Fibroblast of lung (primary cell): ENCODE data around the gene KIF26B. TPM values are rescaled to one million over a fixed set of nuclear protein-coding genes. Genes with fewer than 3 reads are reported as not detected.

Experiments used
- DNase-seq, 2 donors: peaks; one replicate each; pipeline versions ENCODE4 v3.0.0 to v3.0.0-alpha.2; 2010; ENCODE audit warnings: low read depth in 2 of 2
- H2AFZ ChIP-seq: 2 replicates; pipeline ENCODE4 v1.5.1; 2012; ENCODE audit warnings: low read length, control low read depth, inconsistent platforms
- H3K27ac ChIP-seq: 2 replicates; pipeline ENCODE4 v1.5.1; 2011; ENCODE audit warnings: low read length, control low read depth; ENCODE audit not compliant: insufficient read depth
- H3K27me3 ChIP-seq: 2 replicates; pipeline ENCODE4 v1.5.1; 2011; ENCODE audit warnings: mild to moderate bottlenecking, low read length; ENCODE audit not compliant: control insufficient read depth, insufficient read depth
- H3K36me3 ChIP-seq: 2 replicates; pipeline ENCODE4 v1.5.1; 2011; ENCODE audit warnings: low read length; ENCODE audit not compliant: control insufficient read depth, insufficient read depth
- H3K4me1 ChIP-seq: 2 replicates; pipeline ENCODE4 v1.5.1; 2011; ENCODE audit warnings: low read length; ENCODE audit not compliant: control insufficient read depth, insufficient read depth; ENCODE audit errors: extremely low read depth
- H3K4me2 ChIP-seq: 2 replicates; pipeline ENCODE4 v1.5.1; 2011; ENCODE audit warnings: low read length, control low read depth; ENCODE audit not compliant: insufficient read depth; ENCODE audit errors: extremely low read depth
- H3K4me3 ChIP-seq, 4 experiments: fragments of 200-600 bp in 1 of 4; sonication (generic) in 1 of 4; replicated peaks in 1 of 4; 2 replicates each; pipeline ENCODE4 v1.5.1; 2011 to 2016; ENCODE audit warnings: low read length in 4 of 4, low read depth in 3 of 4, mild to moderate bottlenecking in 3 of 4, control low read depth in 2 of 4, inconsistent platforms in 1 of 4, mixed read lengths in 1 of 4; ENCODE audit not compliant: insufficient read depth in 1 of 4; ENCODE audit errors: control extremely low read depth in 1 of 4
- H3K79me2 ChIP-seq: 2 replicates; pipeline ENCODE4 v1.5.1; 2012; ENCODE audit warnings: mild to moderate bottlenecking, low read length, inconsistent platforms; ENCODE audit not compliant: control insufficient read depth, insufficient read depth
- H3K9ac ChIP-seq: 2 replicates; pipeline ENCODE4 v1.5.1; 2011; ENCODE audit warnings: mild to moderate bottlenecking, low read length, control low read depth; ENCODE audit not compliant: insufficient read depth
- H3K9me3 ChIP-seq: 2 replicates; pipeline ENCODE4 v1.5.1; 2012; ENCODE audit warnings: low read depth, low read length; ENCODE audit not compliant: control insufficient read depth, insufficient read depth
- H4K20me1 ChIP-seq: 2 replicates; pipeline ENCODE4 v1.5.1; 2011; ENCODE audit warnings: low read length; ENCODE audit not compliant: control insufficient read depth, insufficient read depth; ENCODE audit errors: extremely low read depth
- EZH2 ChIP-seq: IDR thresholded peaks from 2 replicates; pipeline ENCODE4 v1.5.1; 2012; ENCODE audit warnings: low read length, control low read depth, mild to moderate bottlenecking; ENCODE audit errors: missing control alignments
- polyA plus RNA-seq, 2 donors: library from polyadenylated mRNA; depleted of rRNA in 1 of 2; stranded (reverse) in 1 of 2; unstranded in 1 of 2; fragments of >200 nt; gene quantifications; 2 replicates each; pipeline ENCODE4 v1.2.1, GENCODE V29; 2011 to 2012; ENCODE audit warnings: missing spikeins in 1 of 2
- total RNA-seq: library from RNA; depleted of rRNA; stranded (reverse); fragments of >200 nt; gene quantifications from 2 replicates; pipeline ENCODE4 v1.2.1, GENCODE V29; 2014
- TF ChIP-seq, protein P1 (sequence below), 2 donors: IDR thresholded peaks in 1 of 2; conservative IDR thresholded peaks in 1 of 2; 1 replicate in 1 of 2; 2 replicates in 1 of 2; pipeline ENCODE4 v1.5.1; 2011 to 2012; ENCODE audit warnings: low read length in 2 of 2, control low read depth in 1 of 2, inconsistent platforms in 1 of 2, low read depth in 1 of 2, mild to moderate bottlenecking in 1 of 2

The KIF26B gene
- total and polyA plus RNA-seq, 2 donors (not counting 1 experiment from before 2014, with no cell fraction given), result 5.3 to 6.1 TPM

DNA sequence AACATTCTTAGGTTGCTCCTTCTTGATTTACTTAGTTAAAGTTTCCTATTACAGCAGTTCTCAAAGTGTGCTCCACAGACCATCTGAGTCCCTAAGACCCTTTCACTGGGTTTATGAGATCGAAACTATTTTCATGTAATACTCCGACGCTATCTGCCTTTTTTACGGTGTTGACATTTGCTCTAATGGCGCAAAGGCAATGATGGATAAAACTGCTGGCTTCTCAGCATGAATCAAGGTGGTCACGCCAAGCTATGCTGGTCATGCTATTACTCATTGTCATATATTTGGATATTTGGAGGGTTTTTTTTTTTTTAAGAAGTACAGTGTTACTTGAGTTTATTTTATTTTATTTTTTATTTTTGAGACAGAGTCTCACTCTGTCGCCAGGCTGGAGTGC, 235.1 kb downstream of the KIF26B start:
- Histone ChIP-seq H4K20me1 (no peaks in the 10 kb centered on the region), H3K36me3 (no peaks in the 10 kb centered on the region)

DNA sequence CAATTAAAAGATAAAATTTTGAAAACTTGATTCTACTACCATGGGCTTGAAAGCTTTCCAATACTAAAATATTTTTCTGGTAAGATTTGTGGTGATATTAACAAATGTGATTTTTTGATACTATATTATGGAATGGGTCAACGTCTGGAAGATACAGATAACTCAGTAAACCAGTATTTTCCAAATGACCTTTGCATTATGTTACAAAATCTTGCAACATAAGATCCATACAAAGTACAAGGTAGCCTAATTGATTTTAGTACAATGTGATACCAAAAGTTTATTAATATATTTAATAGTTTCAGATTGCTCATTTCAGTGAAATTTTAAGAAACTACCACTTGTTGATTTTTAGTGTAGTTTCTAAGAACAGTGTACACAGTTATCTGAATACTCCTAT, 236.2 kb downstream of the KIF26B start:
- no peak overlapping the region for H3K9ac ChIP-seq
- no peaks in the 10 kb centered on the region for H3K36me3 ChIP-seq
- H3K9me3 ChIP-seq, result no peaks in the 10 kb centered on the region
- no peak overlapping the region for H3K4me2 ChIP-seq
- H3K27ac ChIP-seq, result no peak overlapping the region
- DNase-seq, result no peak
- no peaks in the 10 kb centered on the region for H4K20me1 ChIP-seq
- H3K79me2 ChIP-seq, result no peaks in the 10 kb centered on the region
- H3K4me3 ChIP-seq, result no peak overlapping the region
- TF ChIP-seq, protein P1, sequence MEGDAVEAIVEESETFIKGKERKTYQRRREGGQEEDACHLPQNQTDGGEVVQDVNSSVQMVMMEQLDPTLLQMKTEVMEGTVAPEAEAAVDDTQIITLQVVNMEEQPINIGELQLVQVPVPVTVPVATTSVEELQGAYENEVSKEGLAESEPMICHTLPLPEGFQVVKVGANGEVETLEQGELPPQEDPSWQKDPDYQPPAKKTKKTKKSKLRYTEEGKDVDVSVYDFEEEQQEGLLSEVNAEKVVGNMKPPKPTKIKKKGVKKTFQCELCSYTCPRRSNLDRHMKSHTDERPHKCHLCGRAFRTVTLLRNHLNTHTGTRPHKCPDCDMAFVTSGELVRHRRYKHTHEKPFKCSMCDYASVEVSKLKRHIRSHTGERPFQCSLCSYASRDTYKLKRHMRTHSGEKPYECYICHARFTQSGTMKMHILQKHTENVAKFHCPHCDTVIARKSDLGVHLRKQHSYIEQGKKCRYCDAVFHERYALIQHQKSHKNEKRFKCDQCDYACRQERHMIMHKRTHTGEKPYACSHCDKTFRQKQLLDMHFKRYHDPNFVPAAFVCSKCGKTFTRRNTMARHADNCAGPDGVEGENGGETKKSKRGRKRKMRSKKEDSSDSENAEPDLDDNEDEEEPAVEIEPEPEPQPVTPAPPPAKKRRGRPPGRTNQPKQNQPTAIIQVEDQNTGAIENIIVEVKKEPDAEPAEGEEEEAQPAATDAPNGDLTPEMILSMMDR (conservative IDR thresholded peaks at IDR 0.05 in 1 of 2, IDR thresholded peaks at IDR 0.05 in 1 of 2; ENCODE audit: low read depth in 1 of 2, low read length in 2 of 2), result no peak
- no peak for TF ChIP-seq EZH2
- no peaks in the 10 kb centered on the region for H3K27me3 ChIP-seq
- H2AFZ ChIP-seq, result no peak overlapping the region
- H3K4me1 ChIP-seq, result no peaks in the 10 kb centered on the region

More for the DNA sequence above, 235.1 kb downstream of the KIF26B start:
- no peaks in the 10 kb centered on the region for H3K9me3 ChIP-seq
- no peak for DNase-seq
- H2AFZ ChIP-seq, result no peak overlapping the region
- H3K4me1 ChIP-seq, result no peaks in the 10 kb centered on the region
- no peaks in the 10 kb centered on the region for H3K79me2 ChIP-seq
- H3K27me3 ChIP-seq, result no peaks in the 10 kb centered on the region
- no peak overlapping the region for H3K4me2 ChIP-seq
- no peak overlapping the region for H3K4me3 ChIP-seq
- no peak overlapping the region for H3K9ac ChIP-seq
- H3K27ac ChIP-seq, result no peak overlapping the region
- TF ChIP-seq, protein P1 (conservative IDR thresholded peaks at IDR 0.05 in 1 of 2, IDR thresholded peaks at IDR 0.05 in 1 of 2; ENCODE audit: low read depth in 1 of 2, low read length in 2 of 2), result no peak
- TF ChIP-seq EZH2, result no peak

DNA sequence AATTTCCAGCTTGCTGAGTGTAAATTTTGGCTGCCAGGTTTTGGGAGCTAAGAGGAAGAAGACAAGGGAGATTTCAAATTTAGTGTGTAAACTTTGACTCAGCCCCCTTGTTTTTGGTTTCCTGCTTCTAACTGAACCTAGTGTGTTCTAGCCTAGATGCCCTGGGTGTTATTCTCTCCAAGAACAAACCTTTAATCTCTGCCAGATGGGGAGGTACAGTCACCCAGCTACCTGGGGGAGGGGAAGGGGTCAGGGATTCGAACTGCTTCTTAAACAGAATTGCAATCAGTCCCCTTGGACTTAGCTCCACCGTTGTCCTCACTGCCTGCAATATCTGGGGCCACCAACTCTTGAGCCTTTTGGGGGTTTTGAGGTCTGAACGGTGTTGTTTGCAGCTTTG, 238.9 kb downstream of the KIF26B start:
- TF ChIP-seq, protein P1 (conservative IDR thresholded peaks at IDR 0.05 in 1 of 2, IDR thresholded peaks at IDR 0.05 in 1 of 2; ENCODE audit: low read depth in 1 of 2, low read length in 2 of 2), result no peak
- no peak for TF ChIP-seq EZH2
- no peak for DNase-seq
- no peaks in the 10 kb centered on the region for H3K36me3 ChIP-seq
- no peaks in the 10 kb centered on the region for H3K27me3 ChIP-seq
- no peaks in the 10 kb centered on the region for H3K9me3 ChIP-seq
- no peak overlapping the region for H3K4me2 ChIP-seq
- H2AFZ ChIP-seq, result no peak overlapping the region
- no peak overlapping the region for H3K27ac ChIP-seq
- H4K20me1 ChIP-seq, result no peaks in the 10 kb centered on the region
- H3K4me3 ChIP-seq, result no peak overlapping the region
- H3K4me1 ChIP-seq, result no peaks in the 10 kb centered on the region
- H3K79me2 ChIP-seq, result no peaks in the 10 kb centered on the region
- H3K9ac ChIP-seq, result no peak overlapping the region
